ENCODE measurements around the gene GRK5. TPM values are rescaled to one million over a fixed set of nuclear protein-coding genes. Genes with fewer than 3 reads are reported as not detected.

Gene GRK5
- total RNA-seq, 1 experiment from 2014 or later: 2.9 TPM

GRCh38 chr10:119442758-119443060 lies 235.3 kb downstream of the GRK5 start:
- DNase-seq (ENCODE audit: low read depth): no peak

GRCh38 chr10:119443441-119443840 lies 236.1 kb downstream of the GRK5 start:
- DNase-seq (ENCODE audit: low read depth): no peak

GRCh38 chr10:119443970-119444660 lies 236.7 kb downstream of the GRK5 start:
- DNase-seq (ENCODE audit: low read depth): no peak

GRCh38 chr10:119444866-119445265 lies 237.5 kb downstream of the GRK5 start:
- DNase-seq (ENCODE audit: low read depth): no peak

- DNase-seq (ENCODE audit: low read depth): peak; percentile 61
These were observed 238.1 kb downstream of the GRK5 start for GRCh38 chr10:119445311-119445934.

GRCh38 chr10:119445935-119446317 lies 238.6 kb downstream of the GRK5 start:
- DNase-seq (ENCODE audit: low read depth): no peak

GRCh38 chr10:119446441-119447277 lies 239.3 kb downstream of the GRK5 start:
- DNase-seq (ENCODE audit: low read depth): no peak

- DNase-seq (ENCODE audit: low read depth): no peak
These were observed 240.1 kb downstream of the GRK5 start for GRCh38 chr10:119447421-119447820.

- DNase-seq (ENCODE audit: low read depth): no peak
These were observed 240.6 kb downstream of the GRK5 start for GRCh38 chr10:119447823-119448546.

GRCh38 chr10:119448628-119449584 lies 241.5 kb downstream of the GRK5 start:
- no peak for DNase-seq (ENCODE audit: low read depth)

- peak; percentile 92 for DNase-seq (ENCODE audit: low read depth)
These were observed 242.5 kb downstream of the GRK5 start for GRCh38 chr10:119449760-119450461.

- DNase-seq (ENCODE audit: low read depth): no peak
These were observed 243.4 kb downstream of the GRK5 start for GRCh38 chr10:119450606-119451299.

GRCh38 chr10:119451300-119451896 lies 244.0 kb downstream of the GRK5 start:
- DNase-seq (ENCODE audit: low read depth): no peak

GRCh38 chr10:119452396-119452795 lies 245.0 kb downstream of the GRK5 start:
- no peak for DNase-seq (ENCODE audit: low read depth)

- no peak for DNase-seq (ENCODE audit: low read depth)
These were observed 245.9 kb downstream of the GRK5 start for GRCh38 chr10:119453313-119453712.

- no peak for DNase-seq (ENCODE audit: low read depth)
These were observed 246.9 kb downstream of the GRK5 start for GRCh38 chr10:119454316-119454715.

- no peak for DNase-seq (ENCODE audit: low read depth)
These were observed 247.6 kb downstream of the GRK5 start for GRCh38 chr10:119454990-119455389.

GRCh38 chr10:119455609-119456434 lies 248.5 kb downstream of the GRK5 start:
- DNase-seq (ENCODE audit: low read depth): no peak

- DNase-seq (ENCODE audit: low read depth): no peak
These were observed 249.1 kb downstream of the GRK5 start for GRCh38 chr10:119456435-119456810.

Measured in RPMI7951 (cell line).